CD4-positive, alpha-beta T cell treated with Interleukin-10 for 1 hour (primary cell): ENCODE measurements around the gene MDFIC.

ENCODE experiments used
- DNase-seq: peaks from one replicate; pipeline ENCODE4 v3.0.0-alpha.2; 2020

MDFIC gene

GRCh38 chr7:114928060-114928459 lies 6.2 kb downstream of the MDFIC start:
- DNase-seq = no peak

DNA sequence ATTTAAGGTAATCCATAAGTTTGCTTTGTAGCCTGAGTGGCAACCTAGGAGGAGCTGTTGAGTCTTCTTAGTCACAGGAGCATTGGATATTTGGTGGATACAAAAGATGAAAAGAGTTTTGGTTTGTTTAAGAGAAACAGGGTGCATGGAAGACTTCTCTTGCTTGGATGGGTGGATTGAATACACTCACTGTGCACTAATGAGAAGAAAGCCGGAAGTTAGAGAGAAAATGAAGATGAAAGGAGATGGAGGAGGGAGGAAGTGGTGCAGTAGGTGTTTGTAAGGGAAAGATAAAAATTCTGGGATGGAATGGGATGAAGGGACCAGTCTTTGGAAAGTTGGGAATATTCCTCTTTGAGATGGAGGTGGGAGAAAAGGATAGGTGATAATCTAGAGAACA lies 7.7 kb downstream of the MDFIC start:
- no peak for DNase-seq

GRCh38 chr7:114930107-114930661 lies 8.3 kb downstream of the MDFIC start:
- no peak for DNase-seq

DNA sequence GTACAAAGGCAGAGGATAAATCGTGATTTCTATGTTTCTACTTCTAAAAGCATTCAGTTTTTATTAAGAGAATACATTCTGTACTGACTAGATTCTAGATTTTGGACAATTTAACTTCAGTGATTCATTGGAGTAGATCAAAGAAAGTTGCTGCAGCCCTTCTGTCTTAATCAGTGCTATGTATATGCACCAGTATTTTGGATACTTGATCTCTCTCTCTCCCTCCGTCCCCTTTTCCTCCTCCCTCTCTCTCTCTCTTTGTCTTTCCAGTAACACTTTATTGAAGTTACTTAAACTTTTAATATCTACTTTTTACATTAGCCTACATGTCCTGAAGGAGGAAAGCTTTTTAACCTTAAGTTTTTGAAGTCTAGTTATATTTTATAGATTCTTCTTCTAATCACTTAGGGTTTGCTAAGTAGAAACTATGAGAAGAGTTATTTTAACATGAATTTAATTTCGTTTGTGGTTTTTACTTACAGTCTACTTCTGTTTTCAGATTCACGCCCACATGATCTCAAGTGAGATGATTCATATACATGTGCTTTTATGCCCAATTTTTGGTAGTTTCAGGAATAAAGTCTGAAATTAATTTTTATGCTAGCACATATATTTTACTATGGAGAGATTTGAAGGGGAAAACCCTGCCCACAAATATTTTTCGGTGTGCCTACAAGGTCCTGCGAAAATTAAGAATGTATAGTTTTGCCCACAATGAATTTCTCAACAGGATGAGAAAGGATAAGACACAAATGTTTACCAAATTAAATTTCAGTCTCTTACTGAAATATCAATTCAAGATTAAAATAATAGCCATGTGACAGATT lies 9.1 kb downstream of the MDFIC start:
- DNase-seq = no peak

- DNase-seq = peak; percentile 56
Observed at GRCh38 chr7:114931656-114932011, 9.7 kb downstream of the MDFIC start.

GRCh38 chr7:114932991-114933390 lies 11.1 kb downstream of the MDFIC start:
- no peak for DNase-seq

GRCh38 chr7:114933658-114934057 lies 11.8 kb downstream of the MDFIC start:
- no peak for DNase-seq

GRCh38 chr7:114934086-114934485 lies 12.2 kb downstream of the MDFIC start:
- no peak for DNase-seq

DNA sequence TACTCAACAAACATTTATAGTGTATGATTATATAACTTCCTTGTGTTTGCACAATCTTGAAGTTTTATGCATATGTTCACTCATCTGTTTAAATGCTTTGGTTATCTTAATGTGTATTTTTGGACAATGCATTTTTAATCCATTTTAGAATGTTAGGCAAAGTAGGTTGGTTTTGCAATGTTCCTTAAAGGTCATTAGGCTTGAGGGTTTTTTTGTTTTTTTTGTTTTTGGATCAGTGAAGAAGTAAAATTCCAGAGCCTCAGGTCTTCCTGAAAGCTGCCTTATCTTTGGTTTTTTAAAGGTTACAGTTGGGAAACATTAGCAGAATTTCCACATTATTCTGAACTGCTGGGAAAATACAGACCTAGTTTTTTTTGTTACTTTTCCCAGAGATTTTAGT lies 12.8 kb downstream of the MDFIC start:
- DNase-seq = no peak

DNA sequence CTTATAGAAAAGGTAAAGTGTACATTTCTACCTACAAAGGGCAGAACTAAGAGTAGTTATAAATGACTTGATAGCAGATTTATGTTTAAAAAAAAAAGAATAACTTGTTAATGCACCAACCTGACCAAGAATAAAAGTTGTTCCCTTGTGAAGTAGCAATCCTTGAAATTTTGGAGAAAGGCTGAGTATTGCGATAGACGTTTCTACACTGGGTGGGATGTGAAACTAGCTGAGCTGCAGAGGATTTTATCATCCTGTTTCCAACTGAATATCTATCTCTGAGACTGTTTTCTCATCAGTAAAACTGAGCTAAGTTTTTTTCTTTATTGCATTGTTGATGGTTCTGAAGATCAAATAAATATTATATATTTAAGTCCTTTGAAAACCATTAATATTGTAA lies 14.6 kb downstream of the MDFIC start:
- no peak for DNase-seq

DNA sequence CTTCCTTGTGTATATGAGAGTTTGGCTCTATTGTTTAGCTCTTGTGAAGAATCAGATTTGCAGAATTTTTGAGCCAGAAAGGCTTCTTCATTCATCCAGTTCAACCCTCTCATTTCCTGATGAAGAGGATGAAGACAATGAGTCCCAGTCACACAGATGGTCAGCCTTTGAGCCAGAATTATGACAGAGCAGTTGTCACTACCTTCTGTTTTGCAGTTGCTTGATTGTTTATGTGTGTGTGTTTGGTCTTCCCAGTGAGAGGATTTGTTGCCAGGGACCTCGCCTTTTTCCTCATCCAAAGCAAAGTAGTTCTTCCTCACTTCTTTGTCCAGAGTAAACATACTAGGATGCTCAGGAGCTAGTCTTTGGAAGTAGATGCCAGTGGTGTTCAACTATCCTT lies 15.6 kb downstream of the MDFIC start:
- no peak for DNase-seq

- no peak for DNase-seq
Observed at GRCh38 chr7:114938785-114939184, 16.9 kb downstream of the MDFIC start.

DNA sequence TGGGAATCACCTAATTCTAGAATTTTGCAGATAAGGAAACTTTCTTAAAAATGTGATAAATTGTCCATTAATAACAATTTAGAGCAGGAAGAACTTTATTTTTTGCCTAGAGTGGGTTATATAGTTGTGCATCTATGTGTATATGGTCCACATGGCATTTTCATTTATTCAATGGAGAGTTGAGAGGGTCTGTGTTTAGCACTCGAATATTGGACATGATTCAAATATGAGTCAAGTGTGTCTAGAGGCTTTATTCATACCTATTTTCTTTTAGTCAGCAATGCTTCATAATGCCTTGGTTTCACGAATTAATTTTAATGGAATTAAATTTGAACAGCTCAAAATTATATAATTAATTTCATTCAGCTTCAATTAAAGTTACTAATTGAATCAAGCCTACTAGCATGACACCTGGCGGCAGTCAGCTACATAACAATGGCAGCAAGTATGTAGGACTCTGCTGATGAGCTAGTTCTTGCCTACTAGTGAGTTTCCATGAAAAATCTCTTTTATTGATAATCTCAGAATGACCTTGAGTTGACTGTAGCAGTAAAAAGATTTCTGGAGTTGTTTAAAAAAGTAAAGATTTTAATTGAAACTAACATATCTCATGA lies 17.7 kb downstream of the MDFIC start:
- peak; percentile 42 for DNase-seq

- no peak for DNase-seq
Observed at GRCh38 chr7:114940220-114940619, 18.3 kb downstream of the MDFIC start.

GRCh38 chr7:114941692-114942091 lies 19.8 kb downstream of the MDFIC start:
- DNase-seq = no peak

- no peak for DNase-seq
Observed at GRCh38 chr7:114942446-114943175, 20.7 kb downstream of the MDFIC start.

DNA sequence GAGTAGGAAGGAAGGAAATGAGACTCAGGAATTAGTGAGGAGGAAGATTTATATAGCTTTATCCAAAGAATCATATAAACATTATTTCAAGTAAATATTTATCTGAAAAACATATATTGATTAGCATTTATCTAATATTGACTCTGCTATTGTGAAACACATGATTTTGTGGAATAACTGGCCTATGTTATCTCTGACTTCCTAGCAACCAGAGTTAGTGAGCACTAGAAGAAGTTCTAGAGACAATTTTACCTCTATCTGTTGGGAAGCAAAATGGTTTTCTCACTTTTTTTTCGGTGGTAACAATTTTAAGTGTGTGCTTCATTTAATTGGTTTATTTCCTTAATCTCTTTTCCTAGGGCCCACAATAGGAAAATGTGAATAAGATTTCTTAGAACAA lies 21.6 kb downstream of the MDFIC start:
- no peak for DNase-seq

DNA sequence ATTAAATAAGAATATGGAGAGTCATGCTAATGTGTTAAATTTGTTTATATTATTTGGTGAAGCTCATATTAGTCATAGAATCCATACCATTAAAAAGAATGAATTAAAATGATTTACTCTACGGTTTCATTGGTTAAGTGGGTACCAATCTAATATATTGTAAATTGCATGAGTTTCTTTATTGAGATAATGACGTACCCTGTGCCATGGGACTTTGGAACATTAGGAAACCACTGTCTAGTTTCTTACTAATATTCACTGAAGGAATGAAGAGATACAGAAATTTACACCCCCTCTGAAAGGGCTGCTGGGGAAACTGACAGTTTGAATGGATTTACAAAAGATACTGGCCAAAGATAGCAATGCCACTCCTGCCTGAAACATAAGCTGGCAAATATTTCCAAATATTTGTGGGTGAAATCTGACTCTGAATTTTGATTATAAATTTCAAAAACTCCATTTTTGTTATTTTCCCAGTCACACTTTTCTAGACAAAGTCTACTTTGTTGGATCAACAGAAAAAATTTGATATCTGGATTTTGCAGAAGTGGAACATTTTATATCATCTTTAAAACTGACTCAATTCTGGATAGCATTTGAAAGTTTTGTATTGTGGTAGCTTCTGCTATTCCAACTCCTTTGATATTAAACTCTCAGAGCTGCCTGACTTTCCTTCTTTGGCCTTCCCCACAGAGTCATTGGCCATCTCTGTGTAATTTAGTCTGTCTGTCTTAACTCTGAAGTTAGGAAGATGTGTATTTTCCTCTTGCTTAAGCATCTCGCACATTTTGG lies 22.3 kb downstream of the MDFIC start:
- no peak for DNase-seq

GRCh38 chr7:114944745-114945625 lies 23.1 kb downstream of the MDFIC start:
- no peak for DNase-seq

DNA sequence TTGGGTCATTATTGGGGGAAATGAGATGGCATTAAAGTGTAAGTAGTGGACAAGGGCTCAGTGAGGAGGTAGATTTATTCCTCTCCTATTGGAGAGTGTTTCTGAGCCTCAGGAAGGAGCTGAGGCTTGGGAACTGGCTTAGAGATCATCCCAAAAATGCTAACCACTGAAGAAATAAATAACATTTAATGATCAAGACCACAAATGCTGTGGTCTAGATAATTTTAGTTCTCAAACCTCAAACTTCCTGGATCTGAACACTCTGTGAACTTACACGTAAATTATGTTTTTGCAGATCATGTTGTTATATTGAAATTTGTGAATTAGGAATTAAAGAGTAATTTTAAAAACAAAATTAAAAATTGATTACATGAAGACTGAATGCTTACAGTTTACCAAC lies 27.3 kb downstream of the MDFIC start:
- no peak for DNase-seq

DNA sequence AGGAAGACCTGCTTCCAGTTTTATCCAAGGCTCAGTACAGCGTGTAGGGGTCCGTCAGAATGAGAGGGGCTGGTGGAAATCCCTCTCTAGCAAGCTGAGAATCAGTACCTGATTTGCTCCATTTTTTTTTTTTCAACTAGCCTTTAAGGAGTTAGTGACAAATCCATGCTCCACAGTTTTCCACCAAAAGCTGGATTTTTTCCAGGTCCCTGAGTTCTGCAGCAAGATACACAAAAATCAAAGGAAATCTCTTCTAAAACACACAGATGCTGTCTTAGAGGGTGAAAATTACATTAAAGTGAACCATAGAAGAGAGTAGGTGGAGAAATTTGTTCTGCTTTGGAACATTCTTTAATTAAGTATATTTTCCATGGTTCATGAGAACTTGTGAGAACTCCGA lies 30.4 kb downstream of the MDFIC start:
- no peak for DNase-seq

DNA sequence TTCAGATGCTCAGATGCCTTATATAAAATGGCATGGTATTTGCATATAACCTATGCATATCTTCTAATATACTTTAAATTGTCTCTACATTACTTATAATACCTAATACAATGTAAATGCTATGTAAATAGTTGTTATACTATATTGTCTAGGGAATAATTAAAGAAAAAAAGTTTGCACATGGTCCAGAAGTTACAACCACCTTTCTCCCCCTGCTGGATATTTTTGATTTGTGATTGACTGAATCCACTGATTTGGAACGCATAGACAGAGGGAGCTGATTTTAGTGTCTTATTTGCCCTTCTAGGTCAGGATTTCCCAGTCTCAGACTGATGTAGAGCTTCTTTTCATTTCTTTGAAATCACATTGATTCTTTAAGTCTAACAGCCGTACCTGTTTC lies 31.8 kb downstream of the MDFIC start:
- DNase-seq = no peak
